Effector memory CD4-positive, alpha-beta T cell (primary cell): ENCODE measurements around the gene ALDH18A1.

Source experiments
- DNase-seq, 3 donors: peaks; one replicate each; pipeline ENCODE4 v3.0.0-alpha.2; 2020
- H3K27ac ChIP-seq: 2 replicates; pipeline ENCODE4 v1.7.0; 2013; ENCODE audit warnings: mild to moderate bottlenecking, low read length, moderate library complexity; ENCODE audit not compliant: insufficient read depth, poor library complexity, severe bottlenecking
- H3K27me3 ChIP-seq: replicated peaks from 2 replicates; pipeline ENCODE4 v1.7.0; 2013; ENCODE audit warnings: mild to moderate bottlenecking, low read length; ENCODE audit not compliant: insufficient read depth, control insufficient read depth, poor library complexity, severe bottlenecking
- H3K36me3 ChIP-seq: 2 replicates; pipeline ENCODE4 v1.7.0; 2013; ENCODE audit warnings: mild to moderate bottlenecking, low read length, moderate library complexity; ENCODE audit not compliant: control insufficient read depth, insufficient read depth
- H3K4me1 ChIP-seq: 2 replicates; pipeline ENCODE4 v1.7.0; 2013; ENCODE audit warnings: low read length, mild to moderate bottlenecking; ENCODE audit not compliant: control insufficient read depth, insufficient read depth, poor library complexity, severe bottlenecking
- H3K4me3 ChIP-seq: 2 replicates; pipeline ENCODE4 v1.7.0; 2013; ENCODE audit warnings: low read length, low read depth, mild to moderate bottlenecking; ENCODE audit not compliant: insufficient read depth, poor library complexity, severe bottlenecking
- H3K9me3 ChIP-seq: 2 replicates; pipeline ENCODE4 v1.7.0; 2013; ENCODE audit warnings: mild to moderate bottlenecking, low read length, moderate library complexity; ENCODE audit not compliant: control insufficient read depth

Gene ALDH18A1

GRCh38 chr10:95601116-95601719 is 55.3 kb downstream of the ALDH18A1 start:
- Histone ChIP-seq H3K27ac (no peak overlapping the region), H3K9me3 (no peaks in the 10 kb centered on the region), H3K27me3 (no peaks in the 10 kb centered on the region), H3K36me3 (peaks cover 7% of the 10 kb centered on the region), H3K4me1 (no peaks in the 10 kb centered on the region), H3K4me3 (no peak overlapping the region)
- peak in 1 of 3 donors; percentile 6 for DNase-seq

- Histone ChIP-seq H3K36me3 (peaks cover 1% of the 10 kb centered on the region), H3K4me3 (no peak overlapping the region), H3K4me1 (no peaks in the 10 kb centered on the region), H3K27ac (no peak overlapping the region), H3K9me3 (no peaks in the 10 kb centered on the region), H3K27me3 (no peaks in the 10 kb centered on the region)
- DNase-seq = no peak
These were observed 56.4 kb downstream of the ALDH18A1 start for GRCh38 chr10:95600158-95600557.

- DNase-seq = no peak
- no peak overlapping the region for H3K4me3 ChIP-seq
- no peaks in the 10 kb centered on the region for H3K27me3 ChIP-seq
- no peaks in the 10 kb centered on the region for H3K9me3 ChIP-seq
- H3K27ac ChIP-seq = no peak overlapping the region
- no peaks in the 10 kb centered on the region for H3K36me3 ChIP-seq
- H3K4me1 ChIP-seq = no peaks in the 10 kb centered on the region
These were observed 58.7 kb downstream of the ALDH18A1 start for GRCh38 chr10:95597788-95598187.

- H3K36me3 ChIP-seq = no peaks in the 10 kb centered on the region
- no peak for DNase-seq
These were observed 68.5 kb downstream of the ALDH18A1 start for GRCh38 chr10:95588025-95588424.

GRCh38 chr10:95579835-95580535 is 76.5 kb downstream of the ALDH18A1 start:
- H3K9me3 ChIP-seq = no peaks in the 10 kb centered on the region
- H3K4me3 ChIP-seq = no peak overlapping the region
- H3K4me1 ChIP-seq = no peaks in the 10 kb centered on the region
- no peaks in the 10 kb centered on the region for H3K36me3 ChIP-seq
- no peak for DNase-seq
- H3K27ac ChIP-seq = no peak overlapping the region
- H3K27me3 ChIP-seq = no peaks in the 10 kb centered on the region

More at GRCh38 chr10:95588025-95588424, 68.5 kb downstream of the ALDH18A1 start:
- no peaks in the 10 kb centered on the region for H3K27me3 ChIP-seq
- no peaks in the 10 kb centered on the region for H3K9me3 ChIP-seq
- H3K4me1 ChIP-seq = no peaks in the 10 kb centered on the region
- H3K27ac ChIP-seq = no peak overlapping the region
- H3K4me3 ChIP-seq = no peak overlapping the region

- no peak overlapping the region for H3K27ac ChIP-seq
- H3K27me3 ChIP-seq = no peaks in the 10 kb centered on the region
- H3K9me3 ChIP-seq = no peaks in the 10 kb centered on the region
- H3K4me3 ChIP-seq = no peak overlapping the region
- H3K4me1 ChIP-seq = no peaks in the 10 kb centered on the region
- no peak for DNase-seq
- H3K36me3 ChIP-seq = no peaks in the 10 kb centered on the region
These were observed 77.2 kb downstream of the ALDH18A1 start for GRCh38 chr10:95579292-95579691.

- H3K4me3 ChIP-seq = no peak overlapping the region
- H3K4me1 ChIP-seq = no peaks in the 10 kb centered on the region
- no peaks in the 10 kb centered on the region for H3K27me3 ChIP-seq
- H3K27ac ChIP-seq = no peak overlapping the region
- H3K9me3 ChIP-seq = no peaks in the 10 kb centered on the region
- no peak for DNase-seq
- no peaks in the 10 kb centered on the region for H3K36me3 ChIP-seq
These were observed 77.9 kb downstream of the ALDH18A1 start for GRCh38 chr10:95578619-95579018.

GRCh38 chr10:95574649-95575365 is 81.7 kb downstream of the ALDH18A1 start:
- Histone ChIP-seq H3K36me3 (no peaks in the 10 kb centered on the region), H3K4me1 (no peaks in the 10 kb centered on the region), H3K27me3 (no peaks in the 10 kb centered on the region), H3K9me3 (no peaks in the 10 kb centered on the region), H3K27ac (no peak overlapping the region), H3K4me3 (no peak overlapping the region)
- DNase-seq = no peak

GRCh38 chr10:95573964-95574604 is 82.4 kb downstream of the ALDH18A1 start:
- H3K4me1 ChIP-seq = no peaks in the 10 kb centered on the region
- H3K27me3 ChIP-seq = no peaks in the 10 kb centered on the region
- H3K36me3 ChIP-seq = no peaks in the 10 kb centered on the region
- H3K9me3 ChIP-seq = no peaks in the 10 kb centered on the region
- DNase-seq = no peak
- H3K27ac ChIP-seq = no peak overlapping the region
- H3K4me3 ChIP-seq = no peak overlapping the region

GRCh38 chr10:95573527-95573926 is 83.0 kb downstream of the ALDH18A1 start:
- Histone ChIP-seq H3K27ac (no peak overlapping the region), H3K36me3 (no peaks in the 10 kb centered on the region), H3K9me3 (no peaks in the 10 kb centered on the region), H3K4me1 (no peaks in the 10 kb centered on the region), H3K4me3 (no peak overlapping the region), H3K27me3 (no peaks in the 10 kb centered on the region)
- no peak for DNase-seq
